Measurements from ENCODE around the gene FCHSD2.
A peak's percentile ranks its signal among the peaks of the same experiment; 100 is the strongest.

FCHSD2 gene

DNA sequence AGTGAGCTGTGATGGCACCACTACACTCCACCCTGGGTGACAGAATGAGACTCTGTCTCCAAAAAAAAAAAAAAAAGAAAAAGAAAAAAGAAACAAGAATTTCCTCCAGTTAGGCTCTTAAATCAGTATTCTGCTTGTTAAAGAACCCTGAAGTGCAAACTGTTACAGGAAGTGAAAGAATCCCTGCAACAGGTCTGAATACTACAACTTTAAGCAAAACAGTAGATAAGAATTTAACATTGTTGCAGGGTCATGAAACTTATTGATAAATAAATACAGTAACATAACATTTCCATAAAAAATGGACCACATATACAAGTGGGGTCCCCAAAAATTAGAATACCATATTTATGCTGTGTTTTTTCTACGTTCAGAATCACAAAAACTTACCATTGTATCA is 35.8 kb downstream of the FCHSD2 start:
- DNase-seq (ENCODE audit: low read depth), result no peak
- TF ChIP-seq, protein P1, sequence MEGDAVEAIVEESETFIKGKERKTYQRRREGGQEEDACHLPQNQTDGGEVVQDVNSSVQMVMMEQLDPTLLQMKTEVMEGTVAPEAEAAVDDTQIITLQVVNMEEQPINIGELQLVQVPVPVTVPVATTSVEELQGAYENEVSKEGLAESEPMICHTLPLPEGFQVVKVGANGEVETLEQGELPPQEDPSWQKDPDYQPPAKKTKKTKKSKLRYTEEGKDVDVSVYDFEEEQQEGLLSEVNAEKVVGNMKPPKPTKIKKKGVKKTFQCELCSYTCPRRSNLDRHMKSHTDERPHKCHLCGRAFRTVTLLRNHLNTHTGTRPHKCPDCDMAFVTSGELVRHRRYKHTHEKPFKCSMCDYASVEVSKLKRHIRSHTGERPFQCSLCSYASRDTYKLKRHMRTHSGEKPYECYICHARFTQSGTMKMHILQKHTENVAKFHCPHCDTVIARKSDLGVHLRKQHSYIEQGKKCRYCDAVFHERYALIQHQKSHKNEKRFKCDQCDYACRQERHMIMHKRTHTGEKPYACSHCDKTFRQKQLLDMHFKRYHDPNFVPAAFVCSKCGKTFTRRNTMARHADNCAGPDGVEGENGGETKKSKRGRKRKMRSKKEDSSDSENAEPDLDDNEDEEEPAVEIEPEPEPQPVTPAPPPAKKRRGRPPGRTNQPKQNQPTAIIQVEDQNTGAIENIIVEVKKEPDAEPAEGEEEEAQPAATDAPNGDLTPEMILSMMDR (IDR thresholded peaks at IDR 0.05; ENCODE audit: low read length, missing control alignments), result no peak
- H3K4me3 ChIP-seq (replicated peaks; ENCODE audit: low read depth, low read length), result no peak overlapping the region

DNA sequence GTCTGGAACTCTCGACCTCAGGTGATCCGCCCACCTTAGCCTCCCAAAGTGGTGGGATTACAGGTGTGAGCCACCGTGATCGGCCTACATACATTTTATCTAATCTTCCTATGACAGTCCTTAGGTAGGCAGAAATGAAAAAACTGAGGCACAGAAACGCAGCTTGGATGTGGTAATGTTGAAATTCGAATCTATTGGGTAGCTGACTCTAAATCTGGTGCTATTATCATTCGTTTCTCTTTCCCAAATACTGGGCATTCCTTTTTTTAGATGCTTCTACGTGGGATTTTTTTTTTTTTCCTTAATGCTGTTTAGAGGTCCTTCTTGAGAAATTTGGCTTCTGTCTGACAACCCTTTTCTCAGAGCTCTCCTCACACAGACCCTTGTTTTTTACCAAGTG is 41.5 kb downstream of the FCHSD2 start:
- H3K4me3 ChIP-seq (replicated peaks; ENCODE audit: low read depth, low read length), result no peak overlapping the region
- TF ChIP-seq, protein P1 (IDR thresholded peaks at IDR 0.05; ENCODE audit: low read length, missing control alignments), result no peak
- DNase-seq (ENCODE audit: low read depth), result no peak

DNA sequence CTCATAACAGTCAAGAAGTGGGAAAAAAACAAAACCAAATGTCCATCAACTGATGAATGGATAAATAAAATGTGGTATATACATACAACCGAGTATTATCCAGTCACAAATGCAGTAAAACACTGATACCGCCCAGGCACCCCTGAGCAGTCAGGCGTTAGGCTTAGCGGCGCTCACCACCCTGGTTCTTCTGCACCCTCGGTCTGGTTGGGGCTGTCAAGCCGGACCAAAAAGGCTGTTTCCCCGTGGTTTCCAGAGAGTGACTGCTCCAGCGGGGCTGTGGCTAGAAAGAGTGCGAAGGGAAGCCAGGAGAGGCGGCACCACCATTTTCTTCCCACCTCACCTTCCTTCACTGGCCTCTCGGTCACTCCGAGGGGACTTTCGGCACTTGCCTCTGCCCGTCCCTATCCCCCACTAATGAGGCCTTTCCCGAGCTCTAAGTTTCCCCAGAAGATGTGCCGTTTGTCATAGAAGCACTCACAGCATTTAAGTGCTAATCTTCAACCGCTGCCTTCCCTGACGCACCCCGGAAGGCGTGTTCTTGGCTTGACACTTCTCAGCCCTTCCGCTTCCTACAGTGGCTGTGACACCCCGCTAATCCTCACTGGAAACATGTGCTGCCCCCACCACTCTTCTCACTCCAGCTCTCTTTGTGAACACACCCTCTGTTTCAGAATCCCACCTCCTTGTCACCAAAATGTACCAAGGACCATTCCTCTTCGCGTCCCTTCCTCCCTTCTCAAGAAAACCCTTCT is 42.4 kb downstream of the FCHSD2 start:
- DNase-seq (ENCODE audit: low read depth), result no peak
- no peak overlapping the region for H3K4me3 ChIP-seq (replicated peaks; ENCODE audit: low read depth, low read length)
- TF ChIP-seq, protein P1 (IDR thresholded peaks at IDR 0.05; ENCODE audit: low read length, missing control alignments), result no peak

DNA sequence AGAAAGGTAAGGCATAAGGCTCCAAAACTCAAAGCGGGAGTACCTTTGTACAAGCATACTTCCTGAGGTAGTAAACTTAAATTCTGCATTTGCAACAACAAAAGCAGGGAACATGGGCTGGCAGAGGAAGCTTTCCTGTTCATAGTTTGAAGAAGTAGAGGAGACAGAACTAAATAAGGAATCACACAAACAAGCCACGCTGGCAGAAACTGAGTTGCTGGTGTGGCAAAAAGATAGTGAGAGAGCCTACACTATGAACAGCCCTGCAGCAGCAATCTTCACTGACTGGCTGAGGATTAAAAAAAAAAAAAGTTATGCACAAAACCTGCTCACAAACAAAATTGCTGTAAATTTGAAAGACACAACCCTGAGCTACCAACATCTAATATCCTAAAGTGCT is 46.5 kb downstream of the FCHSD2 start:
- no peak overlapping the region for H3K4me3 ChIP-seq (replicated peaks; ENCODE audit: low read depth, low read length)
- TF ChIP-seq, protein P1 (IDR thresholded peaks at IDR 0.05; ENCODE audit: low read length, missing control alignments), result no peak
- DNase-seq (ENCODE audit: low read depth), result peak; percentile 11

DNA sequence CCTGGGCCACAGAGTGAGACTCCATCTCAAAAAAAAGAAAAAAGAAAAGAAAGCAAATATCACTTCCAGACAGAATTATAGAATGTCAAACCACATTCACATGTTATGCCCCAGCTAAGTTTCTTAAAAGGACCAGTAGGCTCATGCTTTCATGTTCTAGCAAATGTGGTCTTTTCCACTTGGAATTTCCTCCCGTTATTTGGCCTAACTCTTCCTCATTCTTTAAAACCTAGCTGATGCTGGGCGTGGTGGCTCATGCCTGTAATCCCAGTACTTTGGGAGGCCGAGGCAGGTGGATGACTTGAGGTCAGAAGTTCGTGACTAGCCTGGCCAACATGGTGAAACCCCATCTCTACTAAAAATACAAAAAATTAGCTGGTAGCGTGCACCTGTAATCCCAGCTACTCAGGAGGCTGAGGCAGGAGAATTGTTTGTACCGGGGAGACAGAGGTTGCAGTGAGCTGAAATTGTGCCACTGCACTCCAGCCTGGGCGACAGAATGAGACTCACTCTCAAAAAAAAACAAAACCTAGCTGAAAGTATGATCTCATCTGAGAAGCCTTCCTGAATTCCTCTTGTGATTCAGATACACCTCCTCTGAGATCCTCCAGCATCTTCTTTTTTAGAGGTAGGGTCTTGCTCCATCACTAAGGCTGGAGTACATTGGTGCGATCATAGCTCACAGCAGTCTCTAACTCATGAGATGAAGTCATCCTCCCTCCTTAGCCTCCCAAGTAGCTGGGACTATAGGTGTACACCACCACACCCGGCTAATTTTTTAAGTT is 50.4 kb downstream of the FCHSD2 start:
- TF ChIP-seq, protein P1 (IDR thresholded peaks at IDR 0.05; ENCODE audit: low read length, missing control alignments), result no peak
- DNase-seq (ENCODE audit: low read depth), result no peak
- H3K4me3 ChIP-seq (replicated peaks; ENCODE audit: low read depth, low read length), result no peak overlapping the region

DNA sequence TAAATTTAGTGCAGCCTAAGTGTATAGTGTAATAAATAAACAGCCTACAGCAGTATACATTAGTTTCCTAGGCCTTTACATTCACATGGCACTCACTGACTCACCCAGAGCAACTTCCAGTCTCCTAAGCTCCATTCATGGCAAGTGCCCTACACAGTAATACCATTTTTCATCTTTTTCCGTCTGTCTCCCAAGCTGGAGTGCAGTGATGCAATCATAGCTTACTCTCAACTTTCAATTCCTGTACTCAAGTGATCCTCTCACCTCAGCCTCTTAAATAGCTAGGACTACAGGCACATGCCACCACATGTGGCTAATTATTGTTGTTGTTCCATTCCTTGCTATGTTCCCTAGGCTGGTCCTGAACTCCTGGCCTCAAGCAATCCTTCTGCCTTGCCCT is 54.4 kb downstream of the FCHSD2 start:
- TF ChIP-seq, protein P1 (IDR thresholded peaks at IDR 0.05; ENCODE audit: low read length, missing control alignments), result no peak
- H3K4me3 ChIP-seq (replicated peaks; ENCODE audit: low read depth, low read length), result no peak overlapping the region
- DNase-seq (ENCODE audit: low read depth), result peak; percentile 33

Data from fibroblast of pulmonary artery (primary cell).